ENCODE data around the gene DNAI2.

Gene DNAI2

DNA sequence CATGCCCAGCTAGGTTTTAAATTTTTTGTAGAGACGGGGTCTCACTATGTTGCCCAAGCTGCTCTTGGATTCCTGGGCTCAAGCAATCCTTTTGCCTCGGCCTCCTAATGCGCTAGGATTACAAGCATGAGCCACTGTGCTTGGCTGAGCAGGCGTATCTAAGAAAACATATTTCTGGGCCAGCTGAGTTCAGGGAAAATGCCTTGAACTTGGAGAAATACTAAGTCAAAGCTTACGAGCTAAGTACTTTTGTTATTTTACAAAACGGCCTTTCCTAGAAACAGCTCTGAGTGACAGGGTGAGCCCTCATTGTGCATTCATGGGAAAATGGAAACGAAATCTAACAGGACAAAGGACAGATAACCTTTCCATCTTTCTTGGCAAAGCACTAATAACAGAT is 24.7 kb downstream of the DNAI2 start:
- FAIRE-seq (no peak), DNase-seq (ENCODE audit: insufficient read length) (no peak)
- TF ChIP-seq TAF1 (IDR thresholded peaks at IDR 0.05; ENCODE audit: borderline replicate concordance, low read depth, low read length) (no peak), POLR2AphosphoS5 (IDR thresholded peaks at IDR 0.05; ENCODE audit: low read depth, low read length) (no peak), POLR2A (IDR thresholded peaks at IDR 0.05; ENCODE audit: low read depth, low read length) (no peak)

DNA sequence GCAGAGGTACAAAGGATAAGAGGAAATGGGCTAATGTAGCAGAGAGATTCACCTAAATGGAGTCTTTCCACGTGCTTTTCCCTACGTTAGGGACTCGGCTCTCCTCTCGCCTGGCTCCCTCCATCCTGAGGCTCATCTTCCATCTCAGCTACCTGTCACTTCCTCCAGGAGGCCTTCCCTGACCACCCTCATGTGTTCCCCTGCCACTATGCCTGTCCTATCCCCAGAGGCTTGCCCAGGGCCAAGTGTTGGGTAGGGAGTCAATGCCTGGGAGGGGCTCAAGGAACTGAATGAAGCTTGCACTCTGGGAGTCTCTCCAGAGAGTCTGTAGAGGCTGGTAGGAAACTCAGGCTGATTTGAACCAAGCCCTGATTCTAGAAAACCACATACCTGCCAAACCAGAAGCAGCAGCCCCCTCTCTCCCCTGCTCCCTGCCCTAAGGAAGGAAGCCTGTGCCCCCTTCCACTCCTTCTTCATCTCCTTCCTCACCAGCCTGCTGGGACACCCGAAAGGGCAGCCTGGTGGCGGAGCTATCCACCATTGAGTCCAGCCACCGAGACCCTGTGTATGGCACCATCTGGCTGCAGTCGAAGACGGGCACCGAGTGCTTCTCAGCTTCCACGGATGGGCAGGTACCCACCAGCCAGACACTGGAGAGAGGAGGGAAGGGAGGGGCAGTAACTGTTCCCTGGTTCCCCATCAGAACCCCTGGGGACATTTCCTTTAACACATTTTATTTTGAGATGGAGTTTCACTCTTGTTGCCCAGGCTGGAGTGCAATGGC is 25.4 kb downstream of the DNAI2 start:
- no peak for FAIRE-seq
- no peak for TF ChIP-seq POLR2A (IDR thresholded peaks at IDR 0.05; ENCODE audit: low read depth, low read length)
- no peak for TF ChIP-seq TAF1 (IDR thresholded peaks at IDR 0.05; ENCODE audit: borderline replicate concordance, low read depth, low read length)
- no peak for DNase-seq (ENCODE audit: insufficient read length)

DNA sequence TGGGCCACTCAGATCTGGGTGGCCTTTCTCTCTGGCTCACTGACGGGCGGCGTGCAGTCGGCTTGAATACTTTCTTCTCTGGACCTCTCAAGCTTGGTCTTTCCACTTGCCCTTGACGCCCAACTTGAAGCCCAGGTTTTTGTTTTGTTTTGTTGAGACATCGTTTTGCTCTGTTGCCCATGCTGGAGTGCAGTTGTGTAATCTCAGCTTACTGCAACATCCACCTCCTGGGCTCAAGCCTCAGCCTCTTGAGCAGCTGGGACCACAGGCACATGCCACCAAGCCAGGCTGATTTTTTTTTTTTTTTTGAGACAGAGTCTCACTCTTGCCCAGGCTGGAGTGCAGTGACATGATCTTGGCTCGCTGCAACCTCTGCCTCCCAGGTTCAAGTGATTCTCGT is 29.3 kb downstream of the DNAI2 start:
- DNase-seq (ENCODE audit: insufficient read length) (no peak), FAIRE-seq (no peak)
- no peak for TF ChIP-seq POLR2A (IDR thresholded peaks at IDR 0.05; ENCODE audit: low read depth, low read length)
- no peak for TF ChIP-seq TAF1 (IDR thresholded peaks at IDR 0.05; ENCODE audit: borderline replicate concordance, low read depth, low read length)
- TF ChIP-seq POLR2AphosphoS5 (IDR thresholded peaks at IDR 0.05; ENCODE audit: low read depth, low read length) = no peak

DNA sequence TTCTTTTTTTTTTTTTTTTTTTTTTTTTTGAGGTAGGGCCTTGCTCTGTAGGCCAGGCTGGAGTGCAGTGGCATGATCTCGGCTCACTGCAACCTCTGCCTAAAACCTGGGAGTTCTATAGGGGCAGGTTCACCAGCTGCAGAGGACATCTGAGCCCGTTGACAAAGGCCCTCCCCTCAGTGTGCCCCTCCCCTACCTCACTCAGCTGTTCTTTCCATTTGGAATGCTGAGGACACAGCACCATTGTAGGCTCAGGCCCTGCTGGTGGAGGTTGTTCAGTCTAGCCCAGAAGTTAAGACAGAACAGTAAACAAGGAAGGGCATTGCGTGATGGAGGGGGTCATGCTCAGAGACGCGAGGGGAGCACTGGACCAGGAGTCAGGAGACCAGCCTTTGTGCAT is 30.1 kb downstream of the DNAI2 start:
- DNase-seq (ENCODE audit: insufficient read length) (no peak), FAIRE-seq (no peak)
- no peak for TF ChIP-seq POLR2AphosphoS5 (IDR thresholded peaks at IDR 0.05; ENCODE audit: low read depth, low read length)
- TF ChIP-seq TAF1 (IDR thresholded peaks at IDR 0.05; ENCODE audit: borderline replicate concordance, low read depth, low read length) = no peak
- no peak for TF ChIP-seq POLR2A (IDR thresholded peaks at IDR 0.05; ENCODE audit: low read depth, low read length)

DNA sequence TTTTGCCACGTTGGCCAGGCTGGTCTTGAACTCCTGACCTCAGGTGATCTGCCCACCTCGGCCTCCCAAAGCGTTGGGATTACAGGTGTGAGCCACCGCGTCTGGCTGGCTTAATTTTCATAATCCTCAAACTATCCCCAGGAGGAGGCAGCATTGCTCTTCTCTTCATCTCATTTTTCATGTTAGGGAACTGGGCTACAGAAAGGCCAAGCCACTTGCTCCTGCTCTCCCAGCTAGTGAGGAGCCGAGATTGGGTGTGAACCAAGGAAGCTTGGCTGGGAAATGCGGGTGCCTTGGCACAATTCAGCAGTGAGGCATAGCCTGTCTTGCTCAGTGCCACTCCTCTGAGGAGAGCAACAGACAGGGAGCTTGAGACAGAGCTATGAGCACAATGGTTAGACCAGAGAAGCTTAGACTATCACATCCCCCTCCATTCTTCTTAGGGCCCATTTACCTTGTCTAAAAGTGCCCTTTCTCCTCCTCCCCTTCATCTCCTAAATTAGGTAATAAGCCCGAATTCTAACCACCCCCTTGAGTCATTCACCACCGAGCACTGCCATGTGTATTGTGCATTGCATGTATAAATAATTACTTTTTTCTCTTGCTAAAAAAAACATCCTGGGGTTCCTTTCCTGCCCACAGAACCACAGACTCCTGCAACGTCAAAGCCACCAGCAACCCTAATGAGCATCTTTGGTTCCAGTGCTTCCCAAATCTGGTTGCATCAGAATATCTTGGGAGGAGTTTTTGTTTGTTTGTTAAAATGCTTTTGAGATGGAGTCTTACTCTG is 32.0 kb downstream of the DNAI2 start:
- DNase-seq (ENCODE audit: insufficient read length) (no peak), FAIRE-seq (no peak)
- no peak for TF ChIP-seq TAF1 (IDR thresholded peaks at IDR 0.05; ENCODE audit: borderline replicate concordance, low read depth, low read length)
- no peak for TF ChIP-seq POLR2AphosphoS5 (IDR thresholded peaks at IDR 0.05; ENCODE audit: low read depth, low read length)
- no peak for TF ChIP-seq POLR2A (IDR thresholded peaks at IDR 0.05; ENCODE audit: low read depth, low read length)

DNA sequence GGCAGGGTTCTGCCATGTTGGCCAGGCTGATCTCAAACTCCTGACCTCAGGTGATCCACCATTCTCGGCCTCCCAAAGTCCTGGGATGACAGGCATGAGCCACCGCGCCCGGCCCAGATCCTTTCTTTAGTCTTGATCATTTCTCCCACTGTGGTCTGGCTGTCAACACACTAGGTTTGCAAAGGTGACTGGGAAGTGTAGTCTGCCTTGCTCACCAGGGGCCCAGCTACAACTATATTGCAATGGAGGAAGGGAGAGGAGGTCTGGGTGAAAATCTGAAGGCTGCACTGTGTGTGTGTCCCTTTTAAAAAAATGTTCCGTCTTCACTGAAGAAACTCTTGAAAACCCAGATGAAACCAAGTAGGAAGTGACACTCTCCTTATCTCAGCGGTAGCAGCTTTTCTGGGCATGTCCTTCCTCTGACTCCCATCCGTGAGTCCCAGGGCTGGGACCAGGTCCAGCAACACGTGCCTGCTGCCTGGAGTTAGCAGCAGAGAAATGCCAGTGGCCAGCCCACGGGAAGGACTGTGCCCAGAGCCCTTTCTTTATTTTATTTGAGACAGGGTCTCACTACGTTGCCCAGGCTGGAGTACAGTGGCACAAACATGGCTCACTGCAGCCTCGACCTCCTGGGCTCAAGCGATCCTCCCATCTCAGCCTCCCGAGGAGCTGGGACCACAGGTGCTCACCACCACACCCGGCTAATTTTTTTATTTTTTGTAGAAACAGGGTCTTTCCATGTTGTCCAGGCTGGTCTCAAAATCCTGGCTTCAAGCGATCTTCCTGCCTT is 34.1 kb downstream of the DNAI2 start:
- TF ChIP-seq TAF1 (IDR thresholded peaks at IDR 0.05; ENCODE audit: borderline replicate concordance, low read depth, low read length) (no peak), POLR2AphosphoS5 (IDR thresholded peaks at IDR 0.05; ENCODE audit: low read depth, low read length) (no peak), POLR2A (IDR thresholded peaks at IDR 0.05; ENCODE audit: low read depth, low read length) (no peak)
- FAIRE-seq = no peak
- no peak for DNase-seq (ENCODE audit: insufficient read length)

DNA sequence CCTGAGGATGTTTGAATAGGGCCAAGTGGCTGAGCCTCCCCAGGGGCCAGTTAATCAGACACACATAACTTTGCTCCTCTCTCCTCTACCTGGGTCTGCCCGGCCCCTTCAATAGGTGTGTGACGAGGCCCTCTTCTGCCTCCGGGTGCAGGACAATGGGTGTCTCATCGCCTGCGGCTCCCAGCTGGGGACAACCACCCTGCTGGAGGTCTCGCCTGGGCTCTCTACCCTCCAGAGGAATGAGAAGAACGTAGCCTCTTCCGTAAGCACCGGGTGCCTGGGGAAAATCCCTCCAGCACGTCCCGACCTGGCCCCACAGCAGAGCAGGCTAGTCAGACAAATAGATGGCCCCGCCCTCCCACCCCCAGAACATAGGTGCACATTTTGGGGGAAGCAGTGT is 35.9 kb downstream of the DNAI2 start:
- FAIRE-seq = no peak
- no peak for DNase-seq (ENCODE audit: insufficient read length)

DNA sequence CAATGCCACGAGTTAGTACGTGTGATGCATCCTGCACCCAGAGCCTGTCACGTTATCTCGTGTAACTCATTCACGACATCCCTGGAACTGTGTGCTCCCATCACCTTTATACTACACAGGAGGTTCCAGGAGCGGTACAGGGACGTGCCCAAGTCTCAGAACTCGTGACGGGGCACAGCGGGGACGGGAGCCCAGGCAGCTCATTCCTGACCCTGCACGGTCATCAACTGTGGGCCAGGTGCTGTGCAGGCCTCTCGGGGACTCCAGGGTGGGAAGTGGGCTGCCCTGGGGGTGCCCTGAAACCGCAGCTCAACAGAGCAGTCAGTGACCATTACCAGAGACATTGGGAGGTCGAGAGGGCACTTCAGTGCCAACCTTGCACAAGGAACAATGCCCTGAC is 40.8 kb downstream of the DNAI2 start:
- DNase-seq (ENCODE audit: insufficient read length) (no peak), FAIRE-seq (no peak)
- TF ChIP-seq TAF1 (IDR thresholded peaks at IDR 0.05; ENCODE audit: borderline replicate concordance, low read depth, low read length) = no peak
- TF ChIP-seq POLR2A (IDR thresholded peaks at IDR 0.05; ENCODE audit: low read depth, low read length) = no peak
- no peak for TF ChIP-seq POLR2AphosphoS5 (IDR thresholded peaks at IDR 0.05; ENCODE audit: low read depth, low read length)

More for the DNA sequence above, 35.9 kb downstream of the DNAI2 start:
- no peak for TF ChIP-seq POLR2AphosphoS5 (IDR thresholded peaks at IDR 0.05; ENCODE audit: low read depth, low read length)
- no peak for TF ChIP-seq TAF1 (IDR thresholded peaks at IDR 0.05; ENCODE audit: borderline replicate concordance, low read depth, low read length)
- no peak for TF ChIP-seq POLR2A (IDR thresholded peaks at IDR 0.05; ENCODE audit: low read depth, low read length)

DNA sequence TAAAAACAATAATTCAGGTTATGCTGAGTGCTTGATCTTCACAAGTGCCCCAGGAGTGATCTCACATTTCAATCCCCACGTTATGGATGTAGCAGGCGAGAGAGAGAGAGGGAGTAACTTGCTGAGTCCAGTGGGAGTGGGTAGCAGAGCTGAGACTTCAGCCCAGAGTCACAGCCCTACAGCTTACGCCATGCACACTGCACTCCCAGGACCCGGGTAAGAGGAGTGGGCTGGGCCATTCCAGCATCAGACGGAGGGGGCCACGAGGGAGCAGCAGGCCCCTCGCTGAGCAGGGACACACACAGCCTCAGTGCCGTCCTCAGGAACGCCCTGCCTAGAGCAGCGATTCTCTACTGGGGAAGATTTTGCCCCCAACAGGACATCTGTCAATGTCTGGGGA is 42.2 kb downstream of the DNAI2 start:
- DNase-seq (ENCODE audit: insufficient read length) (no peak), FAIRE-seq (no peak)
- TF ChIP-seq POLR2AphosphoS5 (IDR thresholded peaks at IDR 0.05; ENCODE audit: low read depth, low read length) (no peak), TAF1 (IDR thresholded peaks at IDR 0.05; ENCODE audit: borderline replicate concordance, low read depth, low read length) (no peak), POLR2A (IDR thresholded peaks at IDR 0.05; ENCODE audit: low read depth, low read length) (no peak)

DNA sequence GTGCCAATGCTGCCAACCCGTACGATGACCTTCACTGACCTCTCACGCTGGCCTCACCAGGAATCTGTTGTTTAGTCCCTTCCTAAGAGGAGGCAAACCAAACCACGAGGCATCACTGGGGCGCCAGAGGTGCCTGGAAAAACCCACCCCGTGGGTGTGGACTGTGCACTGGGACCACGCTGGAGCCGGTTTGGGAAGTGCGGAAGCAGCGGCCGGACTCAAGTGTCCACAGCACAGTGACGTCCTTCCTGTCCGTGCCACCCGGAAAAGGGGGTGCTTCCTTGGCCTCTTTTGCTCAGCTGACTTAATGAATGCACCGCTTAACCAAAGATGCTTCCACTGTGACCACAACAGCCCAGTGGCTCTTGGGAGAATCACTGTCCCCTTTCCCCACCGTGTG is 43.0 kb downstream of the DNAI2 start:
- TF ChIP-seq TAF1 (IDR thresholded peaks at IDR 0.05; ENCODE audit: borderline replicate concordance, low read depth, low read length) = no peak
- TF ChIP-seq POLR2A (IDR thresholded peaks at IDR 0.05; ENCODE audit: low read depth, low read length) = no peak
- TF ChIP-seq POLR2AphosphoS5 (IDR thresholded peaks at IDR 0.05; ENCODE audit: low read depth, low read length) = no peak
- DNase-seq (ENCODE audit: insufficient read length) (no peak), FAIRE-seq (no peak)

DNA sequence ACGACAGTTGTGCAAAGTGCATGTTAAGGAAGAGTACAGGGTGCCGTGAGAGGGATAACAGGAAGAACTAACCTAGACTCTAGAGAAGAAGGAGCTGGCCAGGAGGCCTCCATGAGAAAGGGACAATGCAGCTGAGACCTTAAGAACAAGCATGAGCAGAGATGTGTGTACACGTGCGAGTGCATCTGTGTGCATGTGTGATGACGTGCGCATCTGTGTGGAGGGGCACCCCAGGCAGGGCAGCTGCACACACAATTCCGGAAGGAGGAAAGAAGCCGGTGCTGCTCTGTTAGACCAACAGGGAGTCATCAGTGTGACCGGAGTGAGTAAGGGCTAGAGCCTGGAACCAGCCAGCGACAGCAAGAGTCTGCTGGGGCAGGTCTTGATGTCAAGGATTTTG is 44.4 kb downstream of the DNAI2 start:
- TF ChIP-seq POLR2A (IDR thresholded peaks at IDR 0.05; ENCODE audit: low read depth, low read length) = no peak
- TF ChIP-seq TAF1 (IDR thresholded peaks at IDR 0.05; ENCODE audit: borderline replicate concordance, low read depth, low read length) = no peak
- TF ChIP-seq POLR2AphosphoS5 (IDR thresholded peaks at IDR 0.05; ENCODE audit: low read depth, low read length) = no peak
- DNase-seq (ENCODE audit: insufficient read length) (no peak), FAIRE-seq (no peak)
